ENCODE data around the gene RAI14. TPM values are rescaled to one million over a fixed set of nuclear protein-coding genes. Genes with fewer than 3 reads are reported as not detected.
"Not testable (repeated sequence)": the region's sequence is repeated elsewhere in the genome, so short reads cannot be mapped to it uniquely, and the experiment has no call there.

The RAI14 gene
- total RNA-seq, 1 donor from 2014 or later = 11.5 TPM

DNA sequence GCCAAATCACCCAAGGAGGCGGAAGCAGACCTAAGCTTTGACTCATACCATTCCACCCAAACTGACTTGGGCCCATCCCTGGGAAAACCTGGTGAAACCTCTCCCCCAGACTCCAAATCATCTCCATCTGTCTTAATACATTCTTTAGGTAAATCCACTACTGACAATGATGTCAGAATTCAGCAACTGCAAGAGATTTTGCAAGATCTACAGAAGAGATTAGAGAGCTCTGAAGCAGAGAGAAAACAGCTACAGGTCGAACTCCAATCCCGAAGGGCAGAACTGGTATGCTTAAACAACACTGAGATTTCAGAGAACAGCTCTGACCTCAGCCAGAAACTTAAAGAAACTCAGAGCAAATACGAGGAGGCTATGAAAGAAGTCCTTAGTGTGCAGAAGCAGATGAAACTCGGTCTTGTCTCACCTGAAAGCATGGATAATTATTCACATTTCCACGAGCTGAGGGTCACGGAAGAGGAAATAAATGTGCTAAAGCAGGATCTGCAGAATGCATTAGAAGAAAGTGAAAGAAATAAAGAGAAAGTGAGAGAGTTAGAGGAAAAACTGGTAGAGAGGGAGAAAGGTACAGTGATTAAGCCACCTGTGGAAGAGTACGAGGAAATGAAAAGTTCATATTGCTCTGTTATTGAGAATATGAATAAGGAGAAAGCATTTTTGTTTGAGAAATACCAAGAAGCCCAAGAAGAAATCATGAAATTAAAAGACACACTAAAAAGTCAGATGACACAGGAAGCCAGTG, 167.0 kb downstream of the RAI14 start:
- Histone ChIP-seq H3K4me1 (ENCODE audit: control insufficient read depth in 3 of 3, insufficient read depth in 3 of 3, low read length in 3 of 3) (no peaks in the 10 kb centered on the region), H3K27ac (ENCODE audit: low read depth, low read length) (no peak overlapping the region), H3K27me3 (ENCODE audit: control insufficient read depth in 3 of 3, insufficient read depth in 3 of 3, low read length in 3 of 3) (no peaks in the 10 kb centered on the region), H3K4me3 (ENCODE audit: low read length in 3 of 3) (no peak overlapping the region), H3K9me3 (ENCODE audit: control insufficient read depth in 3 of 3, low read length in 3 of 3) (no peaks in the 10 kb centered on the region), H3K36me3 (ENCODE audit: control insufficient read depth in 3 of 3, insufficient read depth in 3 of 3, low read length in 3 of 3) (peaks cover 0 to 15% (median 4%) of the 10 kb centered on the region in 3 donors), H3K9ac (ENCODE audit: low read depth in 1 of 3, low read length in 3 of 3) (no peak overlapping the region)

DNA sequence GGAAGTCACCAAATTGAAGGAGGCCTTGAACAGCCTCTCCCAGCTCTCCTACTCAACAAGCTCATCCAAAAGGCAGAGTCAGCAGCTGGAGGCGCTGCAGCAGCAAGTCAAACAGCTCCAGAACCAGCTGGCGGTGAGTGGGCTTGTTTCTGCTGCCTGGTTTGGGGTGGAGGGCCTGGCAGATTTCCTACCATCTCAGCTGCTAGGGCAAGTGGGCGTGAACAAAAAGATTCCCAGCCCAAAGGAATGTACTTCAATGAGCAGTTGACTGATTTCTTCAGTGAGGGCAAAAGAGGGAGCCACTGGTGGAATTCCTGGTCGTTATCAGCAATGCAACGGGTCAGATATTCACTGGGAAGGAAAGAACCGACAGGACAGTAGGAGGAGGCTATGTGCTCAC, 170.2 kb downstream of the RAI14 start:
- Histone ChIP-seq H3K27me3 (ENCODE audit: control insufficient read depth in 3 of 3, insufficient read depth in 3 of 3, low read length in 3 of 3) (no peaks in the 10 kb centered on the region), H3K27ac (ENCODE audit: low read depth, low read length) (no peak overlapping the region), H3K9me3 (ENCODE audit: control insufficient read depth in 3 of 3, low read length in 3 of 3) (no peaks in the 10 kb centered on the region), H3K4me3 (ENCODE audit: low read length in 3 of 3) (no peak overlapping the region), H3K36me3 (ENCODE audit: control insufficient read depth in 3 of 3, insufficient read depth in 3 of 3, low read length in 3 of 3) (peaks cover 0 to 18% (median 4%) of the 10 kb centered on the region in 3 donors), H3K4me1 (ENCODE audit: control insufficient read depth in 3 of 3, insufficient read depth in 3 of 3, low read length in 3 of 3) (no peaks in the 10 kb centered on the region), H3K9ac (ENCODE audit: low read depth in 1 of 3, low read length in 3 of 3) (no peak overlapping the region)

DNA sequence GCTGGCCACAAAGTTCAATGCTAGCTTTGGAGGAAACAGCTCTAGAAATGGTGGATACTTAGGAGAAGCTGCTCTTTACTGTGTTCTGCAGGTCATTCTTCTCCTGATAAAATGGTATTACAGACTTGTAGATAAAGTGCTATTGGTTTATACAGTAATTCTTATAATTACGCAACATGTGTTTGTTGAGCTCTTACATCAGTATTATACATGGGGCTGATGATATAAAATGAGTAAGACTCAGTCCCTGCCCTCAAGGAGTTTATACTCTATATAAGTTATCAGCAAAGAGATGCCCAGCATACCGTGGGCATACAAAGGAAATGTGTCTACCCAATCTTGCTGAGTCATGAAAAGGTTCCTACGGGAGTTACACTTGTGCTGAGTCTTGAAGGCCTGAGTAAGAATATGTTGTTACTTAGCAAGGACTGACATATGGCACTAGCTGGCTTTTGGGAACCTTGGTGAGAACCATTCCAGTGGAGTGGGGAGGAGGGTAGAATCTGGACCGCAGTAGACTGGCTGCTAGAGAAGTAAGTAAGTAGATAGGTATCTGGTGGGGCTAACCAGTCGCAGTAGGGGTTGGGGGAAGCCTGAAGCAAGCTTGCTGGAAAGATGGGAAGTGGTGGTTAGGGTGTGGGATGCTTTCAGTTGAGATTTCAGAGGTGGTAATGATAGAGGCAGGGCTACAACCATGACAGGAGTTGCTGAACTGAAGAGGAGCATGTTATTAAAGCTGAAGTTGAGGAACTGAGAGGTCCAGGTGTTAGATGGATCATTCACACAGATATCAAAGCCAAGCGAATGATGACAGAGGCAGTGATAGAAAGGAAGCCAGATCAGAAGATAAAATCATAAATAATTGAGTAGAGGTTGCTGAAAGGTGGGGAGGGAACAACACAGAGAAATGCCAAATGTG, 171.7 kb downstream of the RAI14 start:
- H3K27ac ChIP-seq (ENCODE audit: low read depth, low read length) = no peak overlapping the region
- H3K4me1 ChIP-seq (ENCODE audit: control insufficient read depth in 3 of 3, insufficient read depth in 3 of 3, low read length in 3 of 3) = no peaks in the 10 kb centered on the region
- H3K9me3 ChIP-seq (ENCODE audit: control insufficient read depth in 3 of 3, low read length in 3 of 3) = no peaks in the 10 kb centered on the region
- peaks cover 0 to 18% (median 4%) of the 10 kb centered on the region in 3 donors for H3K36me3 ChIP-seq (ENCODE audit: control insufficient read depth in 3 of 3, insufficient read depth in 3 of 3, low read length in 3 of 3)
- H3K4me3 ChIP-seq (ENCODE audit: low read length in 3 of 3) = no peak overlapping the region
- no peak overlapping the region for H3K9ac ChIP-seq (ENCODE audit: low read depth in 1 of 3, low read length in 3 of 3)
- H3K27me3 ChIP-seq (ENCODE audit: control insufficient read depth in 3 of 3, insufficient read depth in 3 of 3, low read length in 3 of 3) = no peaks in the 10 kb centered on the region

DNA sequence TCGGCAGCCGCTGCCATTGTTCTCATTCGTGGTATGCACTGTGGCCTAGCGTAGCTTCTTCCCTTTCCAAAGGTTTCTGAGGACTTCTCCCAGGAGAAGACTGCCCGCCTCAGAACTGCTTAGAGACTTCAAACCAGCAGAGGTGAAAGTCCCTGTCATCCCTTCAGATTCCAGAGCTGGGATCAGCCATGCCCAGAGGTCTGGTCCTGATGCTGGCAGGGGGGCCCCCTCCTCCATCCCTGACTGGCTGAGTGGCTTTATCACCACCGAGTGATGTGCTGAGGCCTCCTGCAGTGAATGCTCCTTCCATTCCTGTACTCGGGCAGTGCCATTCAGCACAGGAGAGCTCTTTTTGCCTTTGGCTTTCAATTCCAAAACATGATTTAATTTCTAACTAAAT, 174.7 kb downstream of the RAI14 start:
- not testable (repeated sequence) for H3K4me3 ChIP-seq (ENCODE audit: low read length in 3 of 3); H3K27ac ChIP-seq (ENCODE audit: low read depth, low read length)

DNA sequence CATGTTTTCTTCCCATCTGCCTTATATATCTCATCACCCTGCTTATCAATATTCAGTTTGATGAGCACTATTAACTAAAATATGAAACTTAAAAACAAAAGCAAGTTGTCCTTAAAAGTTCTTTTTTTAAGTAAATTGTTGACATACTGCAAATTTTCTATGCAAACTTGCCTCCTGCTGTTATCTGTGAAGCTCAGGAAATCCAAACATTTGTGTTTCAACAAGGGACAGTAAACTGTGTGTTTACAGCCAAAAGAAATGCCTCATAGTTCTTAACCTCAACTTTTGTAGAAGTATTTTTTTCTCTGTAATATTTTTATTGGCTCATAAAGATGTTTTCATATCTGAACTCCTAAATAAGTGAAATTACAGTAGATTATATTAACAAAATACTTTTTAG, 175.2 kb downstream of the RAI14 start:
- H3K9me3 ChIP-seq (ENCODE audit: control insufficient read depth in 3 of 3, low read length in 3 of 3) = no peaks in the 10 kb centered on the region
- H3K27ac ChIP-seq (ENCODE audit: low read depth, low read length) = no peak overlapping the region
- no peaks in the 10 kb centered on the region for H3K27me3 ChIP-seq (ENCODE audit: control insufficient read depth in 3 of 3, insufficient read depth in 3 of 3, low read length in 3 of 3)
- H3K4me1 ChIP-seq (ENCODE audit: control insufficient read depth in 3 of 3, insufficient read depth in 3 of 3, low read length in 3 of 3) = no peaks in the 10 kb centered on the region
- H3K36me3 ChIP-seq (ENCODE audit: control insufficient read depth in 3 of 3, insufficient read depth in 3 of 3, low read length in 3 of 3) = peaks cover 0 to 15% (median 0%) of the 10 kb centered on the region in 3 donors
- H3K4me3 ChIP-seq (ENCODE audit: low read length in 3 of 3) = no peak overlapping the region
- H3K9ac ChIP-seq (ENCODE audit: low read depth in 1 of 3, low read length in 3 of 3) = no peak overlapping the region

More for the DNA sequence above, 174.7 kb downstream of the RAI14 start:
- H3K4me1 ChIP-seq (ENCODE audit: control insufficient read depth in 3 of 3, insufficient read depth in 3 of 3, low read length in 3 of 3); H3K27me3 ChIP-seq (ENCODE audit: control insufficient read depth in 3 of 3, insufficient read depth in 3 of 3, low read length in 3 of 3); H3K9me3 ChIP-seq (ENCODE audit: control insufficient read depth in 3 of 3, low read length in 3 of 3); H3K9ac ChIP-seq (ENCODE audit: low read depth in 1 of 3, low read length in 3 of 3): not testable (repeated sequence)
- H3K36me3 ChIP-seq (ENCODE audit: control insufficient read depth in 3 of 3, insufficient read depth in 3 of 3, low read length in 3 of 3) = peaks cover 0 to 15% (median 0%) of the 10 kb centered on the region in 3 donors

DNA sequence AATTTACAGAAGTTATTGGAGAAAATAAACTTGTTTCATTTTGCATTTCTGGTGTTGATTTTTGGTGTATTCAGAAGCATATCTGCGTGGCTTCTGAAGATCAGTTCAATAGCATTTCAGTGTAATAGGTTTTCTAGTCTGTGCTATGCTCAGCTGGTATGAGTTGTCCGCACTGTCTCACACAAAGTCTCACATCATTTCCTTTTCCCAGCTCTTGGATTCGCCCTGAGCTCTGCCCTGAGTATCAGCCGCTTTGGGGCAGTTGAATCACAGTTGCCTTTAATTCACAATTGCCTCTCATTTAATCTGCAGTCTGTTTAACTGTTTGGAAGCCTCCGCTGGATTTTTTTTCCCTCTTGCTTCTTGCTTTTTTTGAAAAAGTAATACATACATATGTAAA, 176.4 kb downstream of the RAI14 start:
- H3K27me3 ChIP-seq (ENCODE audit: control insufficient read depth in 3 of 3, insufficient read depth in 3 of 3, low read length in 3 of 3) = no peaks in the 10 kb centered on the region
- no peaks in the 10 kb centered on the region for H3K9me3 ChIP-seq (ENCODE audit: control insufficient read depth in 3 of 3, low read length in 3 of 3)
- H3K4me3 ChIP-seq (ENCODE audit: low read length in 3 of 3) = no peak overlapping the region
- H3K4me1 ChIP-seq (ENCODE audit: control insufficient read depth in 3 of 3, insufficient read depth in 3 of 3, low read length in 3 of 3) = no peaks in the 10 kb centered on the region
- H3K9ac ChIP-seq (ENCODE audit: low read depth in 1 of 3, low read length in 3 of 3) = no peak overlapping the region
- H3K36me3 ChIP-seq (ENCODE audit: control insufficient read depth in 3 of 3, insufficient read depth in 3 of 3, low read length in 3 of 3) = peaks cover 0 to 9% (median 0%) of the 10 kb centered on the region in 3 donors
- H3K27ac ChIP-seq (ENCODE audit: low read depth, low read length) = no peak overlapping the region

DNA sequence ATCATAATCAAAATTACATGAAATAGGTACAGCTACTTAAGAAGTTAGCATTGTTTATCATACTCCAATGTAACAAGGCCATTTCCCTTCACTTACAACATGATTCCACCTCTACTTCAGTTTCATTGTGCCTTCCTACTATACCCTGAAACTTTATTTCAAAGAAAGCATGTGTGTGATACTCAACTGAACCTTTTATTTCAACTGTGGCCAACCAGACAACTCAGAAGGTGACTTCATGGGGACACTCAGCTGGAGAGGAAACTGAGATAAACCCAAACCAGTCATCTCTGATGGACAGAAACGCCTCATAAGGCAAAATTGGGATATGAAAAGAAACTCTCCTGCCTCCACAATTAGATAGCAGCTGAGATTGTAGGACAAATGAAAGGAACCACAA, 177.0 kb downstream of the RAI14 start:
- H3K4me1 ChIP-seq (ENCODE audit: control insufficient read depth in 3 of 3, insufficient read depth in 3 of 3, low read length in 3 of 3) = no peaks in the 10 kb centered on the region
- H3K9ac ChIP-seq (ENCODE audit: low read depth in 1 of 3, low read length in 3 of 3) = no peak overlapping the region
- H3K36me3 ChIP-seq (ENCODE audit: control insufficient read depth in 3 of 3, insufficient read depth in 3 of 3, low read length in 3 of 3) = peaks cover 0 to 3% (median 0%) of the 10 kb centered on the region in 3 donors
- no peaks in the 10 kb centered on the region for H3K9me3 ChIP-seq (ENCODE audit: control insufficient read depth in 3 of 3, low read length in 3 of 3)
- H3K4me3 ChIP-seq (ENCODE audit: low read length in 3 of 3) = no peak overlapping the region
- H3K27me3 ChIP-seq (ENCODE audit: control insufficient read depth in 3 of 3, insufficient read depth in 3 of 3, low read length in 3 of 3) = no peaks in the 10 kb centered on the region
- H3K27ac ChIP-seq (ENCODE audit: low read depth, low read length) = no peak overlapping the region

DNA sequence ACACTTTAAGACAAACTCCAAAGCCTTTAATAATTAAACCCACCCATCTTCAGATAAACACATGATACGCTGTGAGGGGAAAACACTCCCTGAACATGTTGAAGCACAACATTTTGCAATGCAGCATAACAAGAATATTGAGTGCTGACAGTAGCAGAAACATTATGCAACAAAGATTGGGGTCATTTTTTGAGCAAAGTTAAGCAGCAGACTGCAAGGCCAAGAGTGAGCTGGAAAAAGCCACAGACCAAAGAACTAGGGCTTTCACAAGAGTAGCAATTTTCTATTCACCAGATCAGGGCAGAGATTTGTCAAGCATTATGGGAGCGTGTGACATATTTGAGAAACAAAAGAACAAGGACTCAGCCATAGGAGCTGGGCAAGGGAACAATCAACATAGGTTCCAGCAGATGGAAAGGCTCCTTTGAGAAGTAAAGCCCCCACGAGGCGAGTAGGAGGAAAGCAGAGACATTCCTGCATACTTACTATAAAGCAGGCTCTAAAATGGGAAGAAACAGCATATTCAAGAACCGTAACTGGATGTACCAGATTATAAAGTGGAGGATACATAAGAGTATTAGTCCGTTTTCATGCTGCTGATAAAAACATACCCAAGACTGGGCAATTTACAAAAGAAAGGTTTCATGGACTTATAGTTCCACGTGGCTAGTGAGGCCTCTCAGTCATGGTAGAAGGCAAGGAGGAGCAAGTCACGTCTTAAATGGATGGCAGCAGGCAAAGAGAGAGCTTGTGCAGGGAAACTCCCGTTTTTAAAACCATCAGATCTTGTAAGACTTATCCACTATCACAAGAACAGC, 178.1 kb downstream of the RAI14 start:
- peaks cover 0 to 3% (median 0%) of the 10 kb centered on the region in 3 donors for H3K36me3 ChIP-seq (ENCODE audit: control insufficient read depth in 3 of 3, insufficient read depth in 3 of 3, low read length in 3 of 3)
- no peak overlapping the region for H3K4me3 ChIP-seq (ENCODE audit: low read length in 3 of 3)
- H3K9me3 ChIP-seq (ENCODE audit: control insufficient read depth in 3 of 3, low read length in 3 of 3) = no peaks in the 10 kb centered on the region
- no peak overlapping the region for H3K27ac ChIP-seq (ENCODE audit: low read depth, low read length)
- H3K9ac ChIP-seq (ENCODE audit: low read depth in 1 of 3, low read length in 3 of 3) = no peak overlapping the region
- peaks cover 0 to 3% (median under 1%) of the 10 kb centered on the region in 3 donors for H3K4me1 ChIP-seq (ENCODE audit: control insufficient read depth in 3 of 3, insufficient read depth in 3 of 3, low read length in 3 of 3)
- peaks cover 0 to 3% (median 0%) of the 10 kb centered on the region in 3 donors for H3K27me3 ChIP-seq (ENCODE audit: control insufficient read depth in 3 of 3, insufficient read depth in 3 of 3, low read length in 3 of 3)

DNA sequence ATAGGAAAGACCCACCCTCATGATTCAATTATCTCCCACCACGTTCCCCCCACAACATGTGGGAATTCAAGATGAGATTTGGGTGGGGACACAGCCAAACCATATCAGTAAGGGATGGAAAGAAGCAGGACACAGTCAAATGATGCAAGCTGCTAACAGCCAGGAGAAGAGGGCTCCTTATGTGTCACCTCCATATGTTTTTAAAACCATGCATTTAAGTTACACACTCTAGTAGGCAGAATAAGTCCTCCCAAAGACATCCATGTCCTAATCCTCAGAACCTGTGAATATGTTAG, 178.6 kb downstream of the RAI14 start:
- no peak overlapping the region for H3K27ac ChIP-seq (ENCODE audit: low read depth, low read length)
- H3K4me3 ChIP-seq (ENCODE audit: low read length in 3 of 3) = no peak overlapping the region
- peaks cover 0 to 6% (median 0%) of the 10 kb centered on the region in 3 donors for H3K27me3 ChIP-seq (ENCODE audit: control insufficient read depth in 3 of 3, insufficient read depth in 3 of 3, low read length in 3 of 3)
- H3K4me1 ChIP-seq (ENCODE audit: control insufficient read depth in 3 of 3, insufficient read depth in 3 of 3, low read length in 3 of 3) = peaks cover 0 to 5% (median 5%) of the 10 kb centered on the region in 3 donors
- H3K9ac ChIP-seq (ENCODE audit: low read depth in 1 of 3, low read length in 3 of 3) = no peak overlapping the region
- H3K36me3 ChIP-seq (ENCODE audit: control insufficient read depth in 3 of 3, insufficient read depth in 3 of 3, low read length in 3 of 3) = peaks cover 0 to 3% (median 0%) of the 10 kb centered on the region in 3 donors
- H3K9me3 ChIP-seq (ENCODE audit: control insufficient read depth in 3 of 3, low read length in 3 of 3) = no peaks in the 10 kb centered on the region
